Measurements from ENCODE around the gene RCL1.

Gene RCL1

DNA sequence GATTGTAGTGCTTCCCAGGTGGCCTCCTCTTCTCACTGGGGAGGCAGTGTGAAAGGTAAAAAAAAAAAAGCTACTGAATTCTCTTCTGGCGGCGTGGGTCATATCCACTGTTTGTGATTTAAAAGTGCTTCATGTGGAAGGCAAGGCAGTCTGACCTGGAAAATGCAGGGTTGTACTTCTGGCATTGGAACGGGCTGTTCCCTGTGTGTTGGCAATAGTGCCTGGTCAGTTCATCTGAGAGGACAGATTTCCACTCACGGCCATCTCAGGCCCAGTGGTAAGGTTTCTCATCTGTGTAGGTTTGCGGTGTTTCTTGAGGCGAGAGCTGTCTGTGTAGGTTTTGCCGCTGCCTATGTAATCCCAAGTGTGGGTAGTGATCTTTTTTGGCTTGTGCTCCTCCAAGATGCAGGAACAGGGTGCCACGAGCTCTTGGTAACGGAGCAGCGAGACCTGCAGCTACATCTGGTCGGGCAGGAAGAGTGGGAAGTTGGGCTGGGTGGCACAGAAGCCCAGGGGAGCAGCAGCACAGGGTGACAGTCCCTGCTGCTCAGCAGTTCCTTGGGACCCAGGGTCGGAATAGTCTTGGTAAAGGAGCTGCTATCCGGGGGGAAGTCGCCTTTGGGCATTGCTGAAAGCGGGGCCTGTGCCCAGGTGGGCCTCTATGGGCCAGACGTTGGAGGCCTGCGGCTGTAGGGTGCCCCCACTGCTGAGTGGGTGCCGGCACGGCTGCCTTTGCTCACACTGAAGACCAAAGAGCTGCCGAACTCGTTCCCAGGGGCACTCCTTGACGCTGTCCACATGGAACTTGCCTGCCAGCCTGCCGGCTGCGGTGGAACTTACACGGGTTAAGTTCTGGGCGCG lies 11.2 kb downstream of the RCL1 start:
- in situ Hi-C loops (cut with HindIII; ENCODE audit: low pct_ligation_motif_present, low pct_unique_long_range_greater_than_20kb, low sequenced_read_pairs) = no loop called here
- no peak for DNase-seq

GRCh38 chr9:4804531-4805016 lies 11.8 kb downstream of the RCL1 start:
- in situ Hi-C loops (cut with HindIII; ENCODE audit: low pct_ligation_motif_present, low pct_unique_long_range_greater_than_20kb, low sequenced_read_pairs) = no loop called here
- no peak for DNase-seq

DNA sequence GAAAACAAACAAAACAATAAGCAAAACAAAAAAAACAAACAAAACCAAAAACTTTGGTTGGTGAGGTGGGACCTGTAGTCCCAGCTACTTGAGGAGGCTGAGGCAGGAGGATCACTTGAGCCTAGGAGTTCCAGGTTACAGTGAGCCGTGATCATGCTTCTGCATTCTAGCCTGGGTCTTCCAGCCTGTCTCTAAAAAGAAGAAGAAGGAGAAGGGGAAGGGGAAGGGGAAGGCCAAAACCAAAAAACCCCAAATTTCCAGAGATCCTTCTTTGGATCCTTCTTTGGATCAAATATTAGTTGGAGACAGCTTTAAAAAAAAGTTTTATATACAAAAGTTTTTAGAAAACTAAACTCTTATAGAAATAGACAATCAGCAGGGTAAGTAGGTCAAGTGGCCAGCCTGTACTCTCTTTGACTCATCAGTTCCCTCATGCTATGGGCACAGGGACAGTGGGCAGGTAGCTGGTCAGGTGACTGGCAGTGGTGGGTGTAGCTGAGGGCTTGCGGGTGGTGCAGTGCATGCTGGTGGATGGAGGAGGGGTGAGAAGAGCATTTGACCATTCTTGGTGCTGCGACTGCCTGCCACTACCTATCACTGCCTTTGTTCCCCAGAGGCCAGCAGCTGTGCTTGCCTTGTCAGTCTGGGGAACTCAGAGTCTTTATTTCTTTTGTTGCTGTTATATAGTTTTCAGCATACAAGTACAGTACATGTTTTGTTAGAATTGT lies 12.6 kb downstream of the RCL1 start:
- no peak for DNase-seq
- in situ Hi-C loops (cut with HindIII; ENCODE audit: low pct_ligation_motif_present, low pct_unique_long_range_greater_than_20kb, low sequenced_read_pairs) = no loop called here

DNA sequence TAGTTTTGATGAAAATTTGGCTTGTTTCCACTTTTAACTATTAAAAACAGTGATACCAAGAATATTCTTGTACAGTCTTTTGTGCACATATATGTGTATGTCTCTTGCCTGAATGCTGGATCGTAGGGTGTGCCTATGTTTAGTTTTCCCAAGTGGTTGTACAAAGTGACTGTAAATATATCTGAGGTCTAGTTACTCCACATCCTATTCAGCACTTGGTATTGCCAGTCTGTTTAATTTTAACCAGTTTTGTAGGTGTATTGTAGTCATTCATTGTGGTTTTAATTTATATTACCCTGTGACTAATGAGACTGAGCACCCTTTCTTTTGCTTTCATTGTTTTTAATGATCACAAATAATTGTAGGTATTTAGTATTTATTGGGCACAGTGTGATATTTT lies 17.8 kb downstream of the RCL1 start:
- no peak for DNase-seq
- in situ Hi-C loops (cut with HindIII; ENCODE audit: low pct_ligation_motif_present, low pct_unique_long_range_greater_than_20kb, low sequenced_read_pairs) = no loop called here

- in situ Hi-C loops (cut with HindIII; ENCODE audit: low pct_ligation_motif_present, low pct_unique_long_range_greater_than_20kb, low sequenced_read_pairs) = no loop called here
- DNase-seq = no peak
Observed at GRCh38 chr9:4811824-4812223, 19.1 kb downstream of the RCL1 start.

DNA sequence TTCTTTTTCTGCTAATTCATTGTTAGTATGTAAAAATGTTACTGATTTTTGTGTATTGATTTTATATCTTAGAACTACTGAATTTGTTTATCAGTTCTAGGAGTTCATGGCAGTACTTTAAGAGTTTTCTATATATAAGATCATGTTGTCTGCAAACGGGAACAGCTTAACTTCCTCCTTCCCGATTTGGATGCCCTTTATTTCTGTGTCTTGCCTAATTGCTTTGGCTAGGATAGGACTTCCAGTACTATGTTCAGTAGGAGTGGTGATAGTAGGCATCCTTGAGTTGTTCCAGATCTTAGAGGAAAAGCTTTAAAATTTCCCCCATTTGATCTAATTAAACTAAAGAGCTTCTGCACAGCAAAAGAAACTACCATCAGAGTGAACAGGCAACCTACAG lies 20.1 kb downstream of the RCL1 start:
- no peak for DNase-seq
- in situ Hi-C loops (cut with HindIII; ENCODE audit: low pct_ligation_motif_present, low pct_unique_long_range_greater_than_20kb, low sequenced_read_pairs) = no loop called here

DNA sequence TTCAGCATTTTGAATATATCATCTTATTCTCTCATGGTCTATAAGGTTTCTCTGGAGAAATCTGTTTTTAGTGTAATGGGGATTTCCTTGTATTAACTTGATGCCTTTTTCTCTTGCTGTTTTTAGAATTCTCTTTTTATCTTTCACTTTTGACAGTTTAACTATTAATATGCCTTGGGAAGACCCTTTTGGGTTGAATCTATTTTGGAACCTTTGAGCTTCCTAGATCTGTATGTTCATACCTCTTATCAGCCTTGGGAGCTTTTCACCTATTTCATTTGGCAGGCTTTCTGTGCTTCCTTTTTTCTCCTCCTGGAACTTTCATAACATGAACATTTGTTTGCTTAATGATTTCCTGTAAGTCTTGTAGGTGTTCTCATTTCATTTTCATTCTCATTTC lies 22.2 kb downstream of the RCL1 start:
- in situ Hi-C loops (cut with HindIII; ENCODE audit: low pct_ligation_motif_present, low pct_unique_long_range_greater_than_20kb, low sequenced_read_pairs) = no loop called here
- DNase-seq = no peak

DNA sequence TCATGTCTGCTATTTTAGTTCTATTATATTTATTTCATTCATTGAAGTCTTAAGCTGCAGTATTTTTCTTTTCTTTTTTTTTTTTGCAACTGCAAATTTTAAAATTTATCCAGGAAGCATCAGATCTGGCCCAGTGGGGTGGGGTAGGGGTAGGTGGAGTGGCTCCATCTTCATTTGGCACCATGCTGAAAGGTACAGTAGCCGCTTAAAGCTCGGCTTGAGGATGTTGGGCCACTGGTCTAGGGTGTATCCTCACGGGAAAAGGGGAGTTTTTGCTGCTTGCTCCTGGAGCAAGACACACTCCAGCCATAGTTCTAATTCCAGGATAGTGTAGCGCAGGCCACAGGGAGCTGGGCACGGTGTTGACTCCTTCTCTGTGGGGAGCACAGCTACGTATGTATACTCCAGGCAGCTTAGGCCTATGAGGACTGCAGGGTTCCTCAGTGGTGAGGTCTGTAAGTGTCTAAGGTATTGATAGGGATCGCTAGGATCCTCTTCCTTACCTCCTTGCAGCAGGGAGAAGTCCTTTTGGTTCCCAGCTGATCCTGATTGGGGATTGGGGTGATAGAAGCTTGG lies 22.7 kb downstream of the RCL1 start:
- in situ Hi-C loops (cut with HindIII; ENCODE audit: low pct_ligation_motif_present, low pct_unique_long_range_greater_than_20kb, low sequenced_read_pairs) = no loop called here

GRCh38 chr9:4820168-4820567 lies 27.4 kb downstream of the RCL1 start:
- no peak for DNase-seq
- in situ Hi-C loops (cut with HindIII; ENCODE audit: low pct_ligation_motif_present, low pct_unique_long_range_greater_than_20kb, low sequenced_read_pairs) = no loop called here

More for the DNA sequence above, 22.7 kb downstream of the RCL1 start:
- no peak for DNase-seq

DNA sequence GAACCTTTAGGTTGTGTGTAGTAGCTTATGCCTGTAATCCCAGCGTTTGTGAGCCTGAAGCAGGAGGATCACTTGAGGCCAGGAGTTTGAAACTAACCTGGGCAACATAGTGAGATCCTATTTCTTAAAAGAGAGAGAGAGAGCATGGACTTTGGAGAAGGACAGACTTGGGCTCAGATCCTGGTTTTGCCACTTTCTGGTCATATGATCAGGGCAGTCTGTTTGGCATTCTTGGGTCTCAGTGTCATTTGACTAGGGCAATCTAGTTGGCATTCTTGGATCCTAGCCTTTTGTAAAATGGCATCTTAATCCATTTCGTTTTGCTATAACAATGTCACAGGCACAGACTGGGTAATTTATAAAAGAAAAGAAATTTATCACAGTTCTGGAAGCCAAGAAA lies 28.4 kb downstream of the RCL1 start:
- in situ Hi-C loops (cut with HindIII; ENCODE audit: low pct_ligation_motif_present, low pct_unique_long_range_greater_than_20kb, low sequenced_read_pairs) = no loop called here
- no peak for DNase-seq

- no peak for DNase-seq
- in situ Hi-C loops (cut with HindIII; ENCODE audit: low pct_ligation_motif_present, low pct_unique_long_range_greater_than_20kb, low sequenced_read_pairs) = no loop called here
Observed at GRCh38 chr9:4822057-4822456, 29.3 kb downstream of the RCL1 start.

DNA sequence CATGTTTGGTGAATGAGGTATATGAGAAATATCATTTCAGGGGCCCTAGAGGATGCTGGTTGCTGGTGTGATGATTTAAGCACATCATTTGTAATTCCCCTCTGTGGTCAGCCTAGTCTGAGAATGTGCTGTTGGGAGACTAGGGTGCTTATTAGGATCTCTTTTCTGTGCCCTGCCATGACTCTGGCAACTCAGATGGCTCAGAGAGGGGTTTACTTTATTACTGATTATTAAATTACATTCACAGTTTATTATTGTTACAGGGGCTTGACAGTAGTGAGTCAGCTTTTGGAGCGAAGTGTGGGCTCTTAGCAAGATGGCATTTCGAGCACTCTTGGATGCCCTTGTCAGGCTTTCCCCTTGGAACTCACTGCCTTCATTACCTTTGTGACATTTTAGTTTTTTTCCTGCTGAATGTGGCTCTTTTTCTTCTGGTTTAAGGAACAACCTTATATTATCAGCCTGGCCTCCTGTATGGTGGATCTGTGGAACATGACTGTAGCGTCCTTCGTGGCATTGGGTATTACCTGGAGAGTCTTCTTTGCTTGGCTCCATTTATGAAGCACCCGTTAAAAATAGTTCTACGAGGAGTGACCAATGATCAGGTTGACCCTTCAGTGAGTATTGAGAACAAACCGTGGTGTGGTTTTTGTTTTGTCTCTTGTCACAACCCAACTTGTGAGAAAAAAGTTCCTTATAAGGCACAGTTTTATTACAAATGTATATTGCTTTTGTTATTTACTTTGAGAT lies 33.8 kb downstream of the RCL1 start:
- in situ Hi-C loops (cut with HindIII; ENCODE audit: low pct_ligation_motif_present, low pct_unique_long_range_greater_than_20kb, low sequenced_read_pairs) = no loop called here
- DNase-seq = no peak

DNA sequence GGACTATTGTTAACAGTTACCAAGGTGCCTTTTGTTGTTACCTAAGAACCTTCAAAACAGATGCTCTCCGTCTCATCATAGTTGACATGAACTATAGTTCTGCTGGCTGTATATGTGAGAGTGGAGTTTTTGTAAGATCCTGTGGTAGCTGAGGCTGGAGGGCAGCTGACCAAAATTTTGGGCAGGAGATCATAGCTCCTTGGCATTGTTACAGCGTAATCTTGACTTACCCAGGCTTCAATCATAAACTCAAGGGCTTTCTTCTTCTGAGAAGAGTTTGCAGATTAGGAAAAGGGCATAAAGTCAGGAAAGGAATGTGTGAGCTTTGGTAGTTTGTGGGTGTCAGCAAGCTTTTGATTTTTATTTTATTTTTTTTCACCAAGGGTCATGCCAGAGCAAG lies 34.5 kb downstream of the RCL1 start:
- no peak for DNase-seq
- in situ Hi-C loops (cut with HindIII; ENCODE audit: low pct_ligation_motif_present, low pct_unique_long_range_greater_than_20kb, low sequenced_read_pairs) = no loop called here

GRCh38 chr9:4828761-4829160 lies 36.0 kb downstream of the RCL1 start:
- in situ Hi-C loops (cut with HindIII; ENCODE audit: low pct_ligation_motif_present, low pct_unique_long_range_greater_than_20kb, low sequenced_read_pairs) = no loop called here
- DNase-seq = no peak

DNA sequence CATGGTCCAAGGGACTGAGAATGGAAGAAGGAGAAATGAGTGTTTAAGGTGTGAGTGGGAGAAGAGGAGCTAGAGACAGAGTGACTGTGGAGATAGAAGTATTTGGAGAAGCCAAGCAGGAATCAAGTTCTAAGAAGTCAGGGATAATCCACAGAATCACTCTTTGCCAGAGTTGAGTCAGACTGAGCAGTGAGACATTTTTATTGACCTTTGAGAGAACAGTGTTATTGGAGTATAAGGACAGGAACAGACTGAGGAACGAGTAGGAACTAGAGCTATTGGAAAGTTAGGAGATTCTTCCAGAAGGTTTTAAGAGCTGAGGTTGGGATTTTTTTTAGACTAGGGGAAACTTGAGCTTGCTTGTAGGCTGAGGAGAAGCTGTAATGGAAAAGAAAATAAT lies 37.2 kb downstream of the RCL1 start:
- no peak for DNase-seq
- in situ Hi-C loops (cut with HindIII; ENCODE audit: low pct_ligation_motif_present, low pct_unique_long_range_greater_than_20kb, low sequenced_read_pairs) = no loop called here

DNA sequence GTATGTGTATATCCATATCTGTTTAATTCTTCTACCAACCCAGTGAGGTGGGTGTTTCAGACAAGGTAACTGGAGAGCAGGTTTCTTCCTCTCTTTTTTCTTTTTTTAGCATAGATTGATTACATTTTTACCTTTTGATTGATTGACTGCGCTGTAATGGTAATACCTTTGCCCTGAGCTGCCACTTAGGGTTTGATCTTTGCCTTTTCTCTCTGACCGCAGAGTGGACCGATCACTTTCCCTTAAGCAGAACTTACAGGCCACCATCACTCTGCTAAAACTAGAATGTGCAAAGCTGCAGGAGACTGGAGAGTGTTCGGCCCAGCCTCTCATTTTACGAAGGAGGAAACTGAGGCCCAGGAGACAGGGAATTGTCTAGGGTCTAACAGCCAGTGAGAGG lies 38.0 kb downstream of the RCL1 start:
- in situ Hi-C loops (cut with HindIII; ENCODE audit: low pct_ligation_motif_present, low pct_unique_long_range_greater_than_20kb, low sequenced_read_pairs) = no loop called here

DNA sequence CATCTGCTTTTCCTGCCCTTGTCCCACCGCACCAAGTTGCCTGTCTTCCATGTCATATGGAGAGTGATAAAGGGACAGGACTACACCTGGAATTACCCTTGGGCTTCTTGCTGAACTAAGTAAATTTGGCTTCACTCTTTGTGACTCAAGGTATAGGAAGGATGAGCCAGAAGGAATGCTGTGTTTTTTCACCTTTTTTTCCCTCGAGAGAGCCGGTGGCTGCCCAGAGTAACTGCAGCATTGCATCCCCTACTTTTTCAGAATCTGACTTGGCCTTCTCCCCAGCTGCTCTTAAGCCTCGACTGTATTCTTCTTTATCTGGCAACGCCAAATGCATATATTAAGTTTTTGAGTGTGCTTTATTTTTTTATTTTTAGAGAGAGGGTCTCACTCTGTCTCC lies 38.4 kb downstream of the RCL1 start:
- in situ Hi-C loops (cut with HindIII; ENCODE audit: low pct_ligation_motif_present, low pct_unique_long_range_greater_than_20kb, low sequenced_read_pairs) = no loop called here
- DNase-seq = no peak

More for the DNA sequence above, 38.0 kb downstream of the RCL1 start:
- no peak for DNase-seq

GRCh38 chr9:4831944-4832343 lies 39.2 kb downstream of the RCL1 start:
- in situ Hi-C loops (cut with HindIII; ENCODE audit: low pct_ligation_motif_present, low pct_unique_long_range_greater_than_20kb, low sequenced_read_pairs) = no loop called here
- DNase-seq = no peak
